Aorta (tissue), 5 donors: ENCODE data around the gene FAM83G. TPM values are rescaled to one million over a fixed set of nuclear protein-coding genes. Genes with fewer than 3 reads are reported as not detected.

ENCODE experiments used
- ATAC-seq: fragments of 200-7000 bp; cut with Tn5 transposase; one replicate; pipeline ENCODE4 v1.9.1; 2022; ENCODE audit warnings: moderate library complexity; ENCODE audit not compliant: low FRiP score
- DNase-seq, 2 donors: peaks; one replicate each; pipeline ENCODE4 v3.0.0-alpha.2; 2020
- H3K27ac ChIP-seq, 2 donors: one replicate each; pipeline ENCODE4 v1.5.1; 2013; ENCODE audit warnings: low read length in 2 of 2, mild to moderate bottlenecking in 2 of 2, moderate library complexity in 2 of 2, control low read depth in 1 of 2, inconsistent platforms in 1 of 2, low read depth in 1 of 2
- H3K27me3 ChIP-seq, 2 donors: one replicate each; pipeline ENCODE4 v1.6.1; 2013; ENCODE audit warnings: control low read depth in 1 of 2, low read length in 1 of 2, mild to moderate bottlenecking in 1 of 2, moderate library complexity in 1 of 2; ENCODE audit not compliant: insufficient read depth in 2 of 2, control insufficient read depth in 1 of 2
- H3K36me3 ChIP-seq, 2 donors: one replicate each; pipeline ENCODE4 v1.6.1; 2013; ENCODE audit warnings: control low read depth in 1 of 2, low read length in 1 of 2, mild to moderate bottlenecking in 1 of 2; ENCODE audit not compliant: insufficient read depth in 2 of 2, control insufficient read depth in 1 of 2
- H3K4me1 ChIP-seq, 2 donors: one replicate each; pipeline ENCODE4 v1.6.1; 2013; ENCODE audit warnings: low read length in 2 of 2, control low read depth in 1 of 2, mild to moderate bottlenecking in 1 of 2, moderate library complexity in 1 of 2; ENCODE audit not compliant: insufficient read depth in 2 of 2, control insufficient read depth in 1 of 2
- H3K4me3 ChIP-seq, 2 donors: one replicate each; pipeline ENCODE4 v1.5.1; 2013; ENCODE audit warnings: low read length in 2 of 2, control low read depth in 1 of 2, mild to moderate bottlenecking in 1 of 2
- H3K9me3 ChIP-seq: one replicate; pipeline ENCODE4 v1.6.1; 2013; ENCODE audit warnings: mild to moderate bottlenecking, low read length; ENCODE audit not compliant: control insufficient read depth
- WGBS, 2 donors: extraction: QIAGEN DNeasy Blood & Tissue Kit; methylation state at CpG; one replicate each; pipeline ENCODE4 v1.1.7; 2013; 5-methylcytosine and 5-hydroxymethylcytosine counted together
- intact Hi-C, 2 donors: fragments of 100-400 bp; cut with DNase I; formaldehyde crosslinking; loops; one replicate each; pipeline versions ENCODE4 v1.14.2 to v1.15.0; 2022
- polyA plus RNA-seq, 2 donors: library from polyadenylated mRNA; stranded (reverse); fragments of 200-250 nt; gene quantifications; one replicate each; pipeline ENCODE4 v1.2.3, GENCODE V29; 2013
- total RNA-seq, 2 donors: library from RNA; stranded (reverse); fragmentation: NEBNext Ultra II Directional; extraction: Animal tissue kit (Norgen Biotek cat#: 25700); gene quantifications; one replicate each; pipeline ENCODE4 v1.2.1, GENCODE V29; 2021
- donor health status: healthy with polysubstance abuse.
- donor health status: Bipolar disorder and iron deficiency.
- donor health status: DM: no; HTN: no; CAD: no.
- donor health status: DM: no; HTN: no; CAD: no.
- donor health status: DM: yes; HTN: yes; CAD: no.

FAM83G gene
- total and polyA plus RNA-seq, 4 donors = 2.5 to 12.9 (median 5.2) TPM

DNA sequence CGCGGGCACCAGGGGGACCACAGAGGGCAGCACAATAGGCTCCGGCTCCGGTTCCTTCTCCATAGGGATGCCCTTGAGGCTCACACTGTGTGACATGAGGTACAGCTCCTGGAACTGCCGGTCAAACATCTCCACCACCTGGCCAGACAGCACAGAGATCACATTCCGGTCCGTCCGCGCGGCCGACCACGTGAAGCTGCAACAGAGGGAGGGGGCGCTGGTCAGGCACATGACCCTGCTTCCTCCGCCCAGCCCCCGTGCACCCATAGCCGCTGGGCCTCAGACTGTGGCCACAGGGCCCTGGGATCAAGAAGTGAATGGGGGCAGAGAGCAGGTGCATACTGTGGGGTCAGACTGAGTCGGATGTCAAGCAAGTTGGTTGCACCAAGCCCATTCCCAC is 25.9 kb downstream of the FAM83G start:
- Histone ChIP-seq H3K4me1 (no peaks in the 10 kb centered on the region), H3K4me3 (no peak overlapping the region), H3K27me3 (no peaks in the 10 kb centered on the region), H3K9me3 (no peaks in the 10 kb centered on the region), H3K36me3 (peaks cover 0 to 14% of the 10 kb centered on the region in 2 donors), H3K27ac (no peak overlapping the region)
- WGBS, 2 donors = 93 to 94% methylated on average over 17 of the region's 17 CpGs
- ATAC-seq = no peak
- DNase-seq = no peak
- intact Hi-C loops = no loop called here

DNA sequence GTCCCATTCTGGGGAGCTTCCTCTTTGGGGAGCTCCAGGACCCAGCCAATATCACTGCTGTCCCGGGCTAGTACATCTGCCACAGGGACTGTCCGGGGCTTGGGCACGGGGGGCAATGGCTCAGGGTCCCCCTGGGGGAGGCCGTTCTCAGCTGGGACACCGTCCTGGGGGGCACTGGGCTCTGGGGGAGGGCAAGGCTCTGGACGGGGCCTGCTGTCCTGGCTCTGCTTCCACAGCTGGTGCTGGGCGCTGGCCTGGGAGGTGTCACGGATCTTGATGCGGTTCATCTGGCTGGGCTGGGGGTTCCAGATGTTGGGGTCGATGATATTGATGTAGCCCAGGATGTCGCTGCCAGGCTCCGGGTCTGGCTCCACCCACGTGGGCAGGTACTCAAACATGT is 26.5 kb downstream of the FAM83G start:
- Histone ChIP-seq H3K4me3 (no peak overlapping the region), H3K36me3 (peaks cover 0 to 14% of the 10 kb centered on the region in 2 donors), H3K27ac (no peak overlapping the region), H3K27me3 (no peaks in the 10 kb centered on the region), H3K9me3 (no peaks in the 10 kb centered on the region), H3K4me1 (no peaks in the 10 kb centered on the region)
- DNase-seq = no peak
- 94% methylated on average over 13 of the region's 13 CpGs for WGBS, 2 donors
- no peak for ATAC-seq
- intact Hi-C loops = no loop called here

DNA sequence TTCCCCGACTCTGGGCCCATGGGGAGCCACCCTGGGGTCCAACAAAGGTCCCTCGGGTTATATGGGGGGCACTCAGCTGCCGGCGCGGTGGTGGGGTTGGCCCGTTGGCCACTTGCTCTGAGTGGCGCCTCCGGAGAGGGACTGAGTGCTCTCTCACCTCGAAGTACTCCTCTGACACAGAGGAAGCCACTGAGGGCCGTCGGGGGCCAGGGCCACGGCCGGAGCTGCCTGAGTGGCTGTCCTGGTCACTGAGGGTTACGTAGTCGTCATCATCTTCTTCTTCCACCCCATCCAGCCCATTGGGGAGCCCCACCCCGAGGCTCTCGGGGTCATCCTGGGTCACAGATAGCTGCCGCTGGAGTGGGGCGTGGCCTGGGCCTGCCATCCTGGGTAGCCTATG is 26.9 kb downstream of the FAM83G start:
- no peaks in the 10 kb centered on the region for H3K4me1 ChIP-seq
- no peak for DNase-seq
- intact Hi-C loops = no loop called here
- H3K27me3 ChIP-seq = no peaks in the 10 kb centered on the region
- H3K36me3 ChIP-seq = peaks cover 0 to 16% of the 10 kb centered on the region in 2 donors
- ATAC-seq = no peak
- no peaks in the 10 kb centered on the region for H3K9me3 ChIP-seq
- no peak overlapping the region for H3K27ac ChIP-seq
- no peak overlapping the region for H3K4me3 ChIP-seq
- 91 to 93% methylated on average over 19 of the region's 19 CpGs for WGBS, 2 donors

DNA sequence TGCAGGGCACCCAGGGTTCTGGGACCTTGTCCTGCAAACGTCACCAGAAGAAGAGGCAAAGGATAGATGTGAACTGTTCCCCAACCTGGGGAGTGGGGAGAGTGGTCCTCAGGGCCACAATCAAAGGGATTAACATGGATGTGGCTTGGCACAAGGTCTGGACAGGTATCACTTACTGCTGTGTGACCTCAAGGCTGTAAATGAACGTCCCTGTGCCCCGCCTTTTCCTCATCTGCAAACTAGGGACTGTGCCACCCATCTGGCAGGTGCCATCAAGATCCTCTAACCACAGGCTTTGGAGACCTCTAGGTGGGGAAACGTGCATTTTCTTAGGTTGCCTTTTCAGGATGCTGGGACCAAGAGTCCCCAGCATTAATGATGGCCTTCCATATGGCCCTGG is 27.5 kb downstream of the FAM83G start:
- 88 to 92% methylated on average over 4 of the region's 4 CpGs for WGBS, 2 donors
- ATAC-seq = no peak
- Histone ChIP-seq H3K4me3 (no peak overlapping the region), H3K27me3 (no peaks in the 10 kb centered on the region), H3K36me3 (peaks cover 0 to 16% of the 10 kb centered on the region in 2 donors), H3K27ac (no peak overlapping the region), H3K4me1 (no peaks in the 10 kb centered on the region), H3K9me3 (no peaks in the 10 kb centered on the region)
- intact Hi-C loops = no loop called here
- DNase-seq = no peak

DNA sequence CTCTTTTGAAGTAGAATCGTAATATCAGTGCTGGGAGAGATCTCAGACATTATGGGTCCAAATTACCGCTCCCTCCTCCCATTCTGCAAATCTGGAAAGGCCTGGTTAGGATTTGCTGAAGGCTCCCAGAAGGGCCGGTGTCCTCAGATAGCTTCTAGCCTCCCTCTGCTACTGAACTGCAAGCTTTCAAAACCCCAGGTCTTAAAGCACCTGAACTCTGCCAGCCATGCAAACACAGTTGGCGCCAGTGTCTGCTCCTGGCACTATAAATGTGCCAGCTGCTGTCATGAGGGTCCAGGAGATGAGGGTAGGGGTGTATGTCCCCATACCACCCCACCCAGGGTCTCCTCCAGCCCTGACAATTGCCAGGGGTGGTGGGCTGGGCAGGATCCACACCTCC is 28.4 kb downstream of the FAM83G start:
- intact Hi-C loops = no loop called here
- WGBS, 2 donors = 85 to 86% methylated on average over 4 of the region's 4 CpGs
- no peak for DNase-seq
- Histone ChIP-seq H3K36me3 (peaks cover 0 to 16% of the 10 kb centered on the region in 2 donors), H3K27ac (no peak overlapping the region), H3K27me3 (no peaks in the 10 kb centered on the region), H3K4me3 (no peak overlapping the region), H3K4me1 (no peaks in the 10 kb centered on the region), H3K9me3 (no peaks in the 10 kb centered on the region)
- no peak for ATAC-seq

DNA sequence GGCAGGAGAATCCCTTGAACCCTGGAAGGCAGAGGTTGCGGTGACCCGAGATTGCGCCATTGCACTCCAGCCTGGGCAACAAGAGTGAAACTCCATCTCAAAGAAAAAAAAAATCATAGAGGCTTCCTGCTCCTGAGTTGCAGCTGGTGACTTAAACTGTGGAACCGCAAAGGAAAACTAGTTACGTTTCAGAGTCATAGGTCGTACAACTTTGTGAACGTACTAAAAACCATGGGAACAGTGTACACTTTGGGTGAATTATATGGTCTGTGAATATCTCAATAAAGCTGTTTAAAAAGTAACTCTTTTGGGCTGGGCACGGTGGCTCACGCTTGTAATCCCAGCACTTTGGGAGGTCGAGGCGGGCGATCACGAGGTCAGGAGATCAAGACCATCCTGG is 29.0 kb downstream of the FAM83G start:
- no peak overlapping the region for H3K4me3 ChIP-seq
- H3K9me3 ChIP-seq = no peaks in the 10 kb centered on the region
- H3K36me3 ChIP-seq = peaks cover 0 to 18% of the 10 kb centered on the region in 2 donors
- WGBS, 2 donors = 94 to 96% methylated on average over 13 of the region's 13 CpGs
- ATAC-seq (no peak), DNase-seq (no peak)
- no peak overlapping the region for H3K27ac ChIP-seq
- intact Hi-C loops = no loop called here
- no peaks in the 10 kb centered on the region for H3K4me1 ChIP-seq
- H3K27me3 ChIP-seq = no peaks in the 10 kb centered on the region

DNA sequence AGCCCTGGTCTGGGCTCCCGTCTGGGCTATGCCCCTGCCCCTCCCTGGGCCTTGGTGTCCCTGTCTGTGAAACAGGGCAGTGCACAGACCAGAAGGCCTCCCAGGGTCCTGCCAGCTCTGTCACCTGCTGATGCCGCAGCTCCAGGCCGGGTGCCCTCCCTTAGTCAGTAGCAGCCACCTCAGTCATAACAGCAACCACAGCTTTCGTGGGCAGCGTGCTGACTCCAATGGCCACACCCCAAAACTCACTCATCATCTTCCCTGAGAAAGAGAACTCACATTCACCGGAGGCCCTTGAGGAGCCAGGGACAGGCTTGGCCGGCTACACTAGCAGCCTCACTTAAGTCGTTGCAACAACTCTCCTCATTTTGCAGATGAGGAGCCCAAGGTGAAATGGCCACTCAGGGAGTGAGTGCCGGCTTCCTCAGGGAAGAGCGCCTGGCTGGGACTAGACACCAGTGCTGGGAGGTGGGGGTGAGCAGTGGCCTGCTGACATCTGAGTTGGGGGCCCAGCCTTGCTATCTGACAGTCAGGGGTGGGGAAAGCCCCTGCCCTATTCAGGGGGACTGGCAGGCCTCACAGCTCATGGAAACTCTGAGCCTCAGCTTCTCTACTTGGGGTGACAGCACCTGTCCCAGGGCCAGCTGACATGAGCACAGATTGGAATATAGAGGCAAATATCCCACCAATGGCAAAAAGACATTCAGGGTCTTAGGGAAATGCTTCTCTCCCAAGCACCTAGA is 30.0 kb downstream of the FAM83G start:
- intact Hi-C loops = no loop called here
- no peak overlapping the region for H3K27ac ChIP-seq
- no peaks in the 10 kb centered on the region for H3K9me3 ChIP-seq
- DNase-seq (no peak), ATAC-seq (no peak)
- peaks cover 0 to 18% of the 10 kb centered on the region in 2 donors for H3K36me3 ChIP-seq
- WGBS, 2 donors = 90 to 91% methylated on average over 10 of the region's 10 CpGs
- H3K4me3 ChIP-seq = no peak overlapping the region
- H3K4me1 ChIP-seq = no peaks in the 10 kb centered on the region
- H3K27me3 ChIP-seq = no peaks in the 10 kb centered on the region

DNA sequence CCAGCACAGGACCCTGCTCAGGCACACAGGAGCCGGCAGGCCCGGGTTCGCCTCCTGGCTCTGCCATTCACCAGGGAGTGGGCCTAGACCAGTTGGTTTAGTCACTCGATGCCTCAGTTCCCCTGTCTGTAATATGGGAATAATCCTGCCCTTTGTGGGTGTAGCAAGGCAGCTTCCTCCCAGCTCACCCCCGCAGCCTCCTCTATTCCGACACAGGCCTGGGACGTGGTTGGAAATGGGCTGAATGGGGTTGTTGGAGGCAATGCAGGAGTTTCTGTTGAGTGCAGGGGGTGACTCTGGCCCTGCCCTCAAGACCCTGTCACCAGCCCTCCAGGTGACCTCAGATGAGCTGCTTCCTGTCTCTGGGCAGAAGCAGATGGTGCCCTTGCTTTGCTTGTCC is 32.8 kb downstream of the FAM83G start:
- intact Hi-C loops = no loop called here
- H3K36me3 ChIP-seq = peaks cover 0 to 6% of the 10 kb centered on the region in 2 donors
- ATAC-seq = no peak
- H3K27me3 ChIP-seq = no peaks in the 10 kb centered on the region
- no peak for DNase-seq
- no peaks in the 10 kb centered on the region for H3K9me3 ChIP-seq
- H3K4me3 ChIP-seq = no peak overlapping the region
- H3K4me1 ChIP-seq = no peaks in the 10 kb centered on the region
- H3K27ac ChIP-seq = no peak overlapping the region
- 96 to 98% methylated on average over 7 of the region's 7 CpGs for whole genome bisulfite sequencing, 2 donors
